Ectodermal cell (in vitro differentiated cells): ENCODE data around the gene SLC6A20. TPM values are rescaled to one million over a fixed set of nuclear protein-coding genes. Genes with fewer than 3 reads are reported as not detected.
A peak's percentile ranks its signal among the peaks of the same experiment; 100 is the strongest.

Source experiments
- H3K27ac ChIP-seq: 2 replicates; pipeline ENCODE4 v1.7.0; 2013; ENCODE audit warnings: mild to moderate bottlenecking, low read depth, low read length; ENCODE audit not compliant: insufficient read depth, poor library complexity, severe bottlenecking
- H3K27me3 ChIP-seq: 2 replicates; pipeline ENCODE4 v1.7.0; 2013; ENCODE audit warnings: mild to moderate bottlenecking, low read length; ENCODE audit not compliant: insufficient read depth, control insufficient read depth, poor library complexity, severe bottlenecking
- H3K36me3 ChIP-seq: one replicate; pipeline ENCODE4 v1.7.0; 2013; ENCODE audit warnings: low read length; ENCODE audit not compliant: control insufficient read depth, insufficient read depth
- H3K4me1 ChIP-seq: one replicate; pipeline ENCODE4 v1.7.0; 2013; ENCODE audit warnings: low read length; ENCODE audit not compliant: control insufficient read depth, insufficient read depth
- H3K4me3 ChIP-seq: 2 replicates; pipeline ENCODE4 v1.7.0; 2013; ENCODE audit warnings: low read depth, low read length, control low read depth; ENCODE audit not compliant: insufficient read depth
- H3K9me3 ChIP-seq: 2 replicates; pipeline ENCODE4 v1.7.0; 2013; ENCODE audit warnings: mild to moderate bottlenecking, low read length, moderate library complexity; ENCODE audit not compliant: control insufficient read depth
- WGBS, 2 experiments: methylation state at CpG; one replicate each; pipeline ENCODE4 v1.1.7; 2013; ENCODE audit warnings: missing lambda C conversion rate in 2 of 2; 5-methylcytosine and 5-hydroxymethylcytosine counted together
- polyA plus RNA-seq, 4 experiments: library from polyadenylated mRNA; stranded (reverse); fragments of 50-300 nt; gene quantifications; one replicate each; pipeline ENCODE4 v1.2.3, GENCODE V29; 2013

The SLC6A20 gene
- not detected for polyA plus RNA-seq (2013, experiment 1 of 4)
- polyA plus RNA-seq (2013, experiment 2 of 4): not detected
- polyA plus RNA-seq (2013, experiment 3 of 4): not detected
- not detected for polyA plus RNA-seq (2013, experiment 4 of 4)

- H3K27ac ChIP-seq: no peak within 1 kb of the TSS
- no peaks in the 10 kb centered on the region for H3K36me3 ChIP-seq
- WGBS, 2 experiments: 3% methylated on average over 91 of the region's 91 CpGs
- no peaks in the 10 kb centered on the region for H3K9me3 ChIP-seq
- peaks cover 5% of the 10 kb centered on the region for H3K4me1 ChIP-seq
- H3K4me3 ChIP-seq: peak within 1 kb of the TSS; percentile 36
- H3K27me3 ChIP-seq: peaks cover 71% of the 10 kb centered on the region
Observed at GRCh38 chr3:45795882-45796765, at the start of gene SLC6A20. Gene SLC6A20 (minus strand): TSS chr3:45796536. CDS start chr3:45796419, 117 bp downstream.

- peaks cover 73% of the 10 kb centered on the region for H3K27me3 ChIP-seq
- H3K4me1 ChIP-seq: no peaks in the 10 kb centered on the region
- no peaks in the 10 kb centered on the region for H3K9me3 ChIP-seq
- no CpG with 5 or more reads among the region's 1 CpG for WGBS, 2 experiments
- no peak overlapping the region for H3K27ac ChIP-seq
- no peak overlapping the region for H3K4me3 ChIP-seq
- no peaks in the 10 kb centered on the region for H3K36me3 ChIP-seq
Observed at GRCh38 chr3:45844616-45845015, 48.3 kb upstream of the SLC6A20 start.

GRCh38 chr3:45842851-45843625 is 46.7 kb upstream of the SLC6A20 start:
- H3K27ac ChIP-seq: no peak overlapping the region
- no peak overlapping the region for H3K4me3 ChIP-seq
- H3K4me1 ChIP-seq: no peaks in the 10 kb centered on the region
- 88 to 92% methylated on average over 9 of the region's 9 CpGs for WGBS, 2 experiments
- H3K27me3 ChIP-seq: peaks cover 58% of the 10 kb centered on the region
- H3K9me3 ChIP-seq: no peaks in the 10 kb centered on the region
- H3K36me3 ChIP-seq: no peaks in the 10 kb centered on the region

- Histone ChIP-seq H3K27me3 (peaks cover 47% of the 10 kb centered on the region), H3K4me1 (no peaks in the 10 kb centered on the region), H3K27ac (peak within 1 kb of the TSS; percentile 64), H3K9me3 (no peaks in the 10 kb centered on the region), H3K4me3 (peak within 1 kb of the TSS; percentile 90), H3K36me3 (no peaks in the 10 kb centered on the region)
- WGBS, 2 experiments: 4 to 5% methylated on average over 49 of the region's 49 CpGs
Observed at GRCh38 chr3:45841757-45842491, 45.6 kb upstream of the SLC6A20 start, which contains the start of gene LZTFL1. Gene LZTFL1 (minus strand): TSS chr3:45842119. CDS start chr3:45841991, 128 bp downstream.

GRCh38 chr3:45841420-45841756 is 45.1 kb upstream of the SLC6A20 start:
- Histone ChIP-seq H3K27ac (peak overlapping the region; percentile 64), H3K4me1 (no peaks in the 10 kb centered on the region), H3K36me3 (no peaks in the 10 kb centered on the region), H3K4me3 (peak overlapping the region; percentile 90), H3K9me3 (no peaks in the 10 kb centered on the region), H3K27me3 (peaks cover 42% of the 10 kb centered on the region)
- WGBS, 2 experiments: 11 to 12% methylated on average over 15 of the region's 15 CpGs

GRCh38 chr3:45838466-45838865 is 42.1 kb upstream of the SLC6A20 start:
- H3K27me3 ChIP-seq: peaks cover 16% of the 10 kb centered on the region
- no peaks in the 10 kb centered on the region for H3K9me3 ChIP-seq
- no peak overlapping the region for H3K27ac ChIP-seq
- WGBS, 2 experiments: 88 to 100% methylated on average over 1 of the region's 1 CpG
- H3K4me3 ChIP-seq: no peak overlapping the region
- no peaks in the 10 kb centered on the region for H3K4me1 ChIP-seq
- no peaks in the 10 kb centered on the region for H3K36me3 ChIP-seq

GRCh38 chr3:45832699-45833098 is 36.4 kb upstream of the SLC6A20 start:
- no peaks in the 10 kb centered on the region for H3K4me1 ChIP-seq
- 94% methylated on average over 5 of the region's 5 CpGs for WGBS, 2 experiments
- H3K36me3 ChIP-seq: peaks cover 8% of the 10 kb centered on the region
- H3K4me3 ChIP-seq: no peak overlapping the region
- H3K27me3 ChIP-seq: no peaks in the 10 kb centered on the region
- no peak overlapping the region for H3K27ac ChIP-seq
- no peaks in the 10 kb centered on the region for H3K9me3 ChIP-seq

GRCh38 chr3:45830121-45830520 is 33.8 kb upstream of the SLC6A20 start:
- Histone ChIP-seq H3K27ac (no peak overlapping the region), H3K9me3 (no peaks in the 10 kb centered on the region), H3K4me3 (no peak overlapping the region), H3K4me1 (no peaks in the 10 kb centered on the region), H3K36me3 (peaks cover 8% of the 10 kb centered on the region), H3K27me3 (no peaks in the 10 kb centered on the region)
- 94 to 98% methylated on average over 5 of the region's 5 CpGs for WGBS, 2 experiments

GRCh38 chr3:45826908-45827307 is 30.6 kb upstream of the SLC6A20 start:
- Histone ChIP-seq H3K4me3 (no peak overlapping the region), H3K9me3 (no peaks in the 10 kb centered on the region), H3K36me3 (peaks cover 8% of the 10 kb centered on the region), H3K4me1 (no peaks in the 10 kb centered on the region), H3K27me3 (no peaks in the 10 kb centered on the region), H3K27ac (no peak overlapping the region)
- WGBS, 2 experiments: 91 to 93% methylated on average over 3 of the region's 3 CpGs
